Retinal pigment epithelial cell (primary cell): Measurements from ENCODE around the gene CDC42SE1.
A peak's percentile ranks its signal among the peaks of the same experiment; 100 is the strongest.

Experiments used
- DNase-seq: peaks from one replicate; pipeline ENCODE4 v3.0.0-alpha.2; 2010; ENCODE audit warnings: low read depth
- H3K4me3 ChIP-seq: 2 replicates; pipeline ENCODE4 v1.5.1; 2011; ENCODE audit warnings: mild to moderate bottlenecking, low read length, control low read depth, moderate library complexity
- TF ChIP-seq, protein P1 (sequence below): conservative IDR thresholded peaks from 2 replicates; pipeline ENCODE4 v1.5.1; 2011; ENCODE audit warnings: low read depth, low read length, control low read depth, inconsistent platforms

Gene CDC42SE1

DNA sequence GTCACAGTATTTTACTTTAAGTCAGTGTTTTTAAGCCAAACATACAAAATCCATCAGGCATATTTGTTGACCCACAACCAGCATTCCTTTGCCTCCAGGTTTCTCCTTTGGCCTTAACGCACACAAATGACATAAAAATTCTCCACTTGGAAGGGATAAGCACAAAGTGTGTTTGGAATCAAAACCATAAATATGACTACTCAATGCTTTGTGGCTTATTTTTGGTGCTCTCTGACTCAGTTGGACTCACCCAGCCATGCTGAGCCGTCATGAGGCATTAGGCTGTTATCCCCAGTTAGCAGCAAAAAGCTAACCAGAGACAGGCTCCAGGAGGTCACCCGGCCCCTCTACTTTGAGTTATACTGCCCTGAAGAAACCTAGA lies 50.2 kb downstream of the CDC42SE1 start:
- TF ChIP-seq, protein P1, sequence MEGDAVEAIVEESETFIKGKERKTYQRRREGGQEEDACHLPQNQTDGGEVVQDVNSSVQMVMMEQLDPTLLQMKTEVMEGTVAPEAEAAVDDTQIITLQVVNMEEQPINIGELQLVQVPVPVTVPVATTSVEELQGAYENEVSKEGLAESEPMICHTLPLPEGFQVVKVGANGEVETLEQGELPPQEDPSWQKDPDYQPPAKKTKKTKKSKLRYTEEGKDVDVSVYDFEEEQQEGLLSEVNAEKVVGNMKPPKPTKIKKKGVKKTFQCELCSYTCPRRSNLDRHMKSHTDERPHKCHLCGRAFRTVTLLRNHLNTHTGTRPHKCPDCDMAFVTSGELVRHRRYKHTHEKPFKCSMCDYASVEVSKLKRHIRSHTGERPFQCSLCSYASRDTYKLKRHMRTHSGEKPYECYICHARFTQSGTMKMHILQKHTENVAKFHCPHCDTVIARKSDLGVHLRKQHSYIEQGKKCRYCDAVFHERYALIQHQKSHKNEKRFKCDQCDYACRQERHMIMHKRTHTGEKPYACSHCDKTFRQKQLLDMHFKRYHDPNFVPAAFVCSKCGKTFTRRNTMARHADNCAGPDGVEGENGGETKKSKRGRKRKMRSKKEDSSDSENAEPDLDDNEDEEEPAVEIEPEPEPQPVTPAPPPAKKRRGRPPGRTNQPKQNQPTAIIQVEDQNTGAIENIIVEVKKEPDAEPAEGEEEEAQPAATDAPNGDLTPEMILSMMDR: no peak
- H3K4me3 ChIP-seq: peak overlapping the region; percentile 75
- peak; percentile 12 for DNase-seq

DNA sequence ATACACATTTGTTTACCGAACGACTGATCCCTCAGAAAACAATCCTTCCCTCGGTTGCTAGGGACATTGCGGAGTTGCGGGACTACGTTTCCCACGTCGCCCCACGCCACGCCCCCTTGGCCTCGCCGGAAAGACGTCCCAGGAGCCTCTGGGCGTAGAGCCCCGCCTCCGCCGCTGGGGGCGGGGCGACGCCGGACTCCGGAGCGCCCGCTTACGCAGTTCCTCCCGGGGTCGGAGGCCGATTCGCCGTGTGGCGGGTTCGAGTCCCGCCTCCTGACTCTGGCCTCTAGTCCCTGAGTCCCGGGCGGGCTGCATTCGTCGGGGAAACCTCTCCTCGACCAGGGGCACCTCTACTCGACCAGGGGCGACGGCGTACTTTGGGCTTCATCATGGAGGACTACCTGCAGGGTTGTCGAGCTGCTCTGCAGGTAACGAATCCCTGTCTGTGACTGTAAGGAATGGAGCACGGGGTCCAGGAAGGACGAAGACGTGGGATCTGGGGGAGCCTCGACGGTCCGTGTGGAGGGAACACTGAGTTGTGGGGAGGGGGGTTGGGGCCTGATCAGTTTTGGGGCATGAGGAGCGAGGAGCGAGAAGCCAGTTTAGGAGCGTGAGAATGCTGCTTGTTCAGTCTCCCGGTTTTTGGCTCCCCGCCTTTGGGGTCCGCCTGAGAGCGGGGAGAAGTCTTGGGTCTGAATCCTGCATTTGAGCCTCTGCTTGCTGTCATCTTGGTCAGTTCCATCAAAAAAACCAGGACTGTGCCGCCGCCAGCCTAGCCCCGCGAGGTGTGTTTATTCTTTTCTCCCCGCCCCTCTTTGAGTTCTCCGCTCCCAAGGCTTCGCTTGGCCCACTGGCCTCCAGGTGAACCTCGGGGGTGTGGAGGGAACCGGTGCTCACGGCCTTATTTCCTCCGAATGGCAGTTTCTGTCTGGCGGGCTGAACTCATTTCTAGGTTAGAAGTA lies 50.9 kb downstream of the CDC42SE1 start, which contains the start of gene PRUNE1:
Gene PRUNE1 (plus strand): TSS at position 206 of the 962 bp plus-strand sequence. CDS start 184 bp downstream, at position 390.
- peak; percentile 82 for DNase-seq
- H3K4me3 ChIP-seq: peak within 1 kb of the TSS; percentile 75
- TF ChIP-seq, protein P1: no peak

DNA sequence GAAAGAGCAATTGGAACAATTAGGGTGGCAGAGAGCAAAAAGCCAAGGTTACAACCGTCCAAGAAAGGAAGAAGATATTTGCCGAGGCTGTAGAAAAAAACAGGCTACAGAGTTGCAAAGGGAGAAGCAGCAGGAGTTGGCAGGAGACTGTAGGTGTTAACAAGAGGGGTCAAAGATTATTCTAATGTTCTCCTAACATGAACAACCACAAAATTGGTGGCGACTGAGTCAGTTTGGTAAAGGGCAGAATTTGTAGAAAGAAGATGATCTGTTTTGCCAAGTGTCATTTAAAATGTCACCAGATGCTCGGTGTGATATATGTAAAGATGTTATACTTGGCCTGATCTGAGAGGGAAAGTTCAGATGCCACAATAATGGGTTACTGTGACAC lies 51.6 kb downstream of the CDC42SE1 start:
- TF ChIP-seq, protein P1: no peak
- DNase-seq: no peak
- peak overlapping the region; percentile 75 for H3K4me3 ChIP-seq

DNA sequence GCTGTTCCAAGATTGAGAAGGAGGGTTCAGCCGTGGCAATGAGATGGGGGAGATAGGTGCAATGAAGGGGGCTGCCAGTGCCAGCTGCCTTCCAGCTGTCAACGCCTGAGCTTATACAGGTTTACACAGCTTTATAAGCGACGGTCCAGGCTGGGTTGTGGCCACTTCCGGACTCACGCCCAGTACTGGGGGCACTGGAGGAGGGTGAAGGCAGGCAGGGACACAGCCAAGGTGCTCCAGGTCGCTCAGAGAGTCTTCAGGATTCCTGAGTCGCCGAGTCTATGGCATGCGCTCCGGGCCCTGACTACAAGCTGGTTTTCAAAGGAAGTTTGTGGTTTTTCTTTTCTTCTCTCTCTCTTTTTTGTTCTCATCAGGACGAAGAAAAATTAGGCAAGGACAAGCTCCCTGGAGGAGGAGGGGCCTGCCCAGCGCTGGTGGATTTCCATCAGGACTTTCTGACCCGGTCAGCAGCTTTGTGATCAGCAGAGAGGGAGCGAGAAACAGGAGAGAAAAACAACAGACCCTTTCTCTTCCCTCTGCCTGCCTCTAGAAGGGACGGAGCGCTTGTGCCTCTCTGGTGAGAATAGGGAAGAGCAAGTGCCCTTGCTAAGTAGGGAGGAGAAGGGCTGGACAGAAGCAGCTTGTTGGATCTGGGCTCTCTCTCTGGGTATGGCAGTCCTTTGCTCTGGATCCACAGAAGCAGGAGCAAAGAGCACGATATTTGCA lies 52.9 kb downstream of the CDC42SE1 start, which contains the start of gene MINDY1:
Gene MINDY1 (minus strand): TSS at position 576 of the 726 bp plus-strand sequence. CDS start 4,285 bp downstream, outside the sequence.
- DNase-seq: peak; percentile 72
- H3K4me3 ChIP-seq: peak within 1 kb of the TSS; percentile 58
- TF ChIP-seq, protein P1: peak; percentile 72

DNA sequence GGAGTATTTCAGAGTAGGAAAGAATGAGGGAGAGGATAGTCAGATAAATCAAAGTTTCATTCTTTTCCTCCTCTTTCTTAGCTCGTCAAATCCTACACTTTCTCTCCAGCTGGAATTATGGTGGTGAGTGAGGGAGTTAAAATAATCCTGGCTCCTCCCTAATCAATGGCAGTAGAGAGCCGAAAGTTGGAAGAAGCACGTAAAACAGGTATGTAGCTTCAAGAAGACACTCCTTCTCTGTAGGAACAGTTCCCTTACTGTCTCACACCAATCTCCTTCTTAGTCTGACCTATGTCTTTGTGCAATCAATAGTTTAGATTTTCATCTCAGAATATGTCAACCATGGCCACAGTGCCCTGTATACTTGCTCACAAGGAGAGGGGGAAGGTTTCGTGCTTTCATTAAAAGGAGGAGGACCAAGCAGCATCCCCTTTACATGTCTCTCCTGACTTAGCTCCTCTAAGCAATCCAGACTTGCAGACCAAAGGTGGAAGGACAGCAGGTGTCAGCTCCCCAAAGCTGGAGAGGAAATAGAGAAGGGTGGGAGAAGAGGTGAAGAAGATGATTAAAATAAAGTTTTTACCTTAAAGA lies 53.6 kb downstream of the CDC42SE1 start:
- TF ChIP-seq, protein P1: no peak
- no peak for DNase-seq
- H3K4me3 ChIP-seq: peak overlapping the region; percentile 58

DNA sequence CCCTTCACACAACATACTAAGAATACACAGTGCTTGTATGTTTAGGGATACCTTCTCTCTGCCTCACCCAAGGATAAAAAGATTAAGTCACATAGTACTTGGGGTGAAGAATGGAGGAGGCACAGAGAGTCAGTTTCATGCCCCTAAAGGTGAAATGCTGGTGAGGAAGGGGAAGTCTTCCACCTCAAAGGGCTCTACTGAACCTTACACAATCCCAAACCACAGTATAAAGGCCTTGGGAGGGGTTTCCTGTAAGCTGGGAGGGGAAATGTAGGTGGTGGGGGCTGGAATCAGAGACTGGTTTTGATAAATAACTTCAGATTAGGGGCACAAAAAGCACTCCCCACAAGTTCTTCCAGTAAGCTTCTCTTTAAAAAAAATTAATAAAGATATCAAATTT lies 56.2 kb downstream of the CDC42SE1 start:
- TF ChIP-seq, protein P1: no peak
- no peak overlapping the region for H3K4me3 ChIP-seq
- no peak for DNase-seq
